Inflammatory macrophage treated with lipopolysaccharide for 4 hours (primary cell): ENCODE data around the gene TET3.
"Not testable (repeated sequence)": the region's sequence is repeated elsewhere in the genome, so short reads cannot be mapped to it uniquely, and the experiment has no call there.

Experiments used
- DNase-seq: peaks from one replicate; pipeline ENCODE4 v3.0.0-alpha.2; 2020

The TET3 gene

DNA sequence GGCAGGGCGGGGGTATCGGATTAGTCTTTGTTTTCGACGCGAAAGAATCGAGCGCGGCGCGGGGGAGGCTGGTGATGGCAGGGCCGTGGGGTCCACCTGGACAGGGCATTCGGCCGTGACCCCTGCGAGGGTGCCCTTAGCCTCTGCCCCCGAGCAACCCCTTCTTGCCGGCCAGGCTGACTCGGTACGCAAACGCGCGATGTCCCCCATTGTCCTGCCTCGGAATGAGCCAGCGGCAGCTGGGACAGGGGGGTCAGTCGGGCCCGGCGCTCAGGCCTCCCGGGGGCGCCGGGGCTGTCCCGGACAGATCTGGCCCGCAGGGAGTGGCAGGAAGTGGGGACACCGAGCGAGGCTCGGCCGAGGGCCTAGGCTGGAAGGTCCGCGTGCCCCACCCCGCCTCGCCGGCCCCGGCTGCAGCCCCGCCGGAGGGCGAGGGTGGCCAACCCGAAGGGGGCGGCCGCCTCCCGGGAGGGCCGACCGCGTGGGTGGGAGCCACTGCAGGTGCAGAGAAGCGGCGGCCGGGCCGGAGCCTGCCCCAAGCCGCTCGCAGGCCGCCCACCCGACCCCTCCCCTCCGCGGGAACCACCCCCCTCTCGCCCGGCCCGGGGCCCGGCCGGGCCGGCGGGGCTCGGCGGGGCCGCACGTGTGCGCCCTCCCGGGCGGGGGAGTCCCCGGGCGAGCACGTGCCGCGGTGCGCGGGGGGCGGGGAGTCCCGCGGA lies at the start of gene TET3:
TSS of gene TET3 (plus strand) at position 708 of the 719 bp plus-strand sequence. CDS start 1,494 bp downstream, outside the sequence.
- DNase-seq, result peak; percentile 55

DNA sequence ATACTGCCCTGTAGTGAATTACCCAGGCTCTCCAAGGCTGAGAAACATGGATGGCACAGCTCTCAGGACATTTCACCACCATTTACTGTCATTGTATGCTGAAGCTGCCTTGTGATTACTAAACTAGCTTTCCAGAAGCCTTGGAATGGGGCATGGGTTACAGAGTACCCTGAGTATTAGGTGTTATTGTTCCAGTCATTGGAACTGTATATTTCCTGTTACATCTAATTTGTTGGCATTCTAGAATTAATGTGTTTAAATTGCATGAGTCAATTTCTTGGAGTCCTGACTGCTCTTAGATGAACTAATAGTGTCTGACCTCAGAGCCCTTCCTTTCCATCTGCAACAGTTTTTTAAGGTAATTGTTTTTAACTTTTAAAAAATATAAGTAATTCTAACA lies 49.1 kb upstream of the TET3 start:
- DNase-seq, result no peak

DNA sequence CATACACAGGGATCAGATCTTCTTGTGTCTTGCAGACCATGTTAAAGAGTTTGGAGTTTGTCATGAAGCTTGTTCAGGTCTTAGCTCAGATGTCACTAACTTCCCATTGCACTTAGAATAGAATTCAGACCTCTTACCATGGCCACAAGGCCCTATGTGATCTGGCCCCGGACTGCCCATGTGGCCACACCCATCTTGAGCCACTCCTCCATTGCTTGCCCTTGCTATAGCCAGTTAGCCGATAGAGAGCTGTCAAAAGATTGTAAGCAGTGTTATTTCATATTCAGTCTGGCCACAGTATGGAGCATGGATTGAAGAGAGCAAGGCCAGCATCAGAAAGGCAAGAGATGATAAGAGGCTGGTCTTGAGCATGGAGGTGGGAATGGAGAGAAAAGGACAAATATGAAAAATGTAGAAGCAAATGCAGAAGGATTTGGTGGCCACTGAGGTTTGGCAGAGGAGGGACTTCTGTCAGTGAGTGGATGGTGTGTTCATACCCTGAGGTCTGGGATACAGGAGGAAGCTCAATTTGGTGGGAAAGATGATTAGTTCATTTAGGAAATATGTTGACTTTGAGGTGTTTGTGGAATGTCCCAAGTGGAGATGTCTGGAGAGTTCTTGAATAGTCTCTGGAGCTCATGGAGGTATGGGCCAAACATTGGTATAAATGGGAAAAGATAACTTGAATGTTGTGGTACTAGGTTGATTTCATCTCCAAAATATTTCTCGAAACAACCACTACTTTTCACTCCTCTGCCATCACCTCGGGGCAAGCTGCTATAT lies 47.4 kb upstream of the TET3 start:
- DNase-seq, result peak; percentile 16

DNA sequence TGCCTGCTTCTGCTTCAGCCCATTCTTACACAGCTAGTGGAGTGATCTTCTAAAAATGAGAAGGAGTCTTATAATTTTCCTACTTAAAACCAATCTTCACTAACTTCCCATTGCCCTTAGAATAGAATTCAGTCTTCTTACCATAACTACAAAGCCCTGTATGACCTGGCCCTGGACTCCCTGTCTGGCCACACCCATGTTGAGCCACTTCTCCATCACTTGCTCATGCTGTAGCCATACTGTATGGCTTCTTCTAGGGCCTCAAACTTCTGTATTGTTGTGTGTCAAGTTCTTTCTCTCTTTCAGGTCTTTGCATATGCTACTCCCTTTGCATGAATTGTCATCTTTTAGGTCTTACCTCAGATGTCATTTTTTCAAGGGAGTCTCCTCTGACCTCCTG lies 46.8 kb upstream of the TET3 start:
- peak; percentile 40 for DNase-seq

DNA sequence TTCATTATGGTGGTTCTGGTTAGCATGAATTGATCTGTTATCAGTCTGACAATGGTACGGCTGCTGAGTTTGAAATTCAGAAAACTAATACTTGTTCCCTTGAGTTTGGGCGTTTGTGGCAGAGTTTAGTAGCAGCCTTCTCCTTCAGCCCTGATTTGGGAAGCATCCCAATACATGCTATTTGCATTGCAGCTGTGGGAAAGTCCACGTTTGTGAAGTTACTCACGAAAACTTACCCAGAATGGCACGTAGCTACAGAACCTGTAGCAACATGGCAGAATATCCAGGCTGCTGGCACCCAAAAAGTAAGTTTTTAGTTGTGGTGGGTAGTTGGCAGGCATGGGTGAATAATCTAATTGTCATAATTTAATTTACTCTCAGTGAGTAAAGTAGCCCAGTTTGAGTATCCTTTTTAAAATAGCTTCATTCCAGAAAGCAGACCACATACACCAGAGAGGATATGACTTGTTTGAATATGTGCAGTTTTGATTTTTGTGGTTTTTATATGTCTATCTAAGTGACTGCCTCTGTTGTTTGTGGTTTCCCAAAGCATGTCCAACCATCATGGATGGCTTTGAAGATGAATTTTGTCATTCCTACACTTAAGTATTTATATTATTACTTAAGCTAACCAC lies 45.9 kb upstream of the TET3 start:
- DNase-seq, result no peak

DNA sequence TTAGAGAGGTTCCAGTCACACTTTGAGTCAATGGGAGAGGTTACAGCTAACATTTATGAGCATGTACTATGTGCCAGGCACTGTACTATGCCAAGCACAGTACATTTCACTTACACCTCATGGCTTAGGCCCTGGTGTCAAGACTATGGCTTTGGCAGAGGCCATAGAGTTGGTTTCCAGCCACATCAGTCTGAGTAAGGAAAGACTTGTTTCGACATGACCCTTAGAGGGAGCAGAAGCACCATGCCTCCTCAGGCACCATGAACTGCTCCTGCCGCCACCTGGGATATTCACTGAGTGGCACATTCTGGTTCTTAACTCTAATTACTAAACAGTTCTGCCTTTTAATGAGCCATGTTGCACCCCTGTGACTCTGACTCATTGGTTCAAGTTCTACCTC lies 45.3 kb upstream of the TET3 start:
- DNase-seq, result peak; percentile 30

DNA sequence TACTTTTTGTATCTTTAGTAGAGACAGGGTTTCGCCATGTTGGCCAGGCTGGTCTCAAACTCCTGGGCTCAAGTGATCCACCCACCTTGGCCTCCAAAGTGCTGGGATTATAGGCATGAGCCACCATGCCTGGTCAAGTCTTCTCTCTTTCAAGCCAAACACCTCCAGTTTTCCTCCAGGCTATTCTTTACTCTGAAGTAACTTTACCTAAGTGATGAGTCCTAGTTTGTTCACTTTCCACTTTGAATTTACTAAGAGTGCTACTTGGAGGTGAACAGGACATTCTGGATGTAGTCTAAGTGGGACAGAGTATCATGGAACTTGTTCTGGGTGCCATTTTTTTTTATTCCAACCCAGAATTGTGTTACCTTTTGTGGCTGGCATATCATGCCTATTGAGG lies 44.6 kb upstream of the TET3 start:
- not testable (repeated sequence) for DNase-seq

DNA sequence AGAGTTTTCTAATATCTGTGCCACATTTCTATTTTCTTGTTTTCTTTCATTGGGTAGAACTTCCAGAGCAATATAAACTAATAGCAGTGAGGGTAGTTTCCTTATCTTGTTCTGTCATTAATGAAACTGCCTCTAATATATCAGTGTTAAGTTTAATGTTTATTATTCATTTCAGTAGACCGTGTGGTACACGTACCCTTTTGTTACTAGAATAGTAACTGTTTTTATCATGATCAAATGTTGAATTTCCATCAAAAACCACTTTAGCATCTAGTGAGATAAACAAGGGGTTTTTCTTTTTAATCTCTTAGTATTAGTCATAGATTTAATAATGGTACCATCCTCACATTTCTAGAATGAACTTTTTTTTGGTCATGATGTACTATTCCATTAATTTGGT lies 42.0 kb upstream of the TET3 start:
- DNase-seq, result no peak

DNA sequence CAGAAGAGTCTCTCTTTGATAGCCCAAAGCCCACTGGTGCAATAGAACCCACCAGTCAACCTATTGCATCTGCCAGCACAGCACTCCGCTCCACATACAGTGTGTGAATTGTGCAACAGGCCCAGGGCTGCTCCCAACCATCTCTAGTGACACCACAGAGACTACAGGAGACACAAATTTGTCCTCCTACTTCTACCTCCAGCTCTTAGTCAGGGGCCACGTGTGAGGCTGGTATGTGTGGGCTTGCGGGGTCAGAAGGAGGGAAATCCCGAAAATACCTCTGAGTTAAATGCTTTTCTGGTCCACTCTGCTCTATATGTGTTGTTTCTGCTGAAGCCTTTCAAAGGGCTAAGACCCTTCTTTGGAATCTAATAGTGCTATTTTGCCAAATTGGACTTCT lies 40.0 kb upstream of the TET3 start:
- DNase-seq, result no peak

DNA sequence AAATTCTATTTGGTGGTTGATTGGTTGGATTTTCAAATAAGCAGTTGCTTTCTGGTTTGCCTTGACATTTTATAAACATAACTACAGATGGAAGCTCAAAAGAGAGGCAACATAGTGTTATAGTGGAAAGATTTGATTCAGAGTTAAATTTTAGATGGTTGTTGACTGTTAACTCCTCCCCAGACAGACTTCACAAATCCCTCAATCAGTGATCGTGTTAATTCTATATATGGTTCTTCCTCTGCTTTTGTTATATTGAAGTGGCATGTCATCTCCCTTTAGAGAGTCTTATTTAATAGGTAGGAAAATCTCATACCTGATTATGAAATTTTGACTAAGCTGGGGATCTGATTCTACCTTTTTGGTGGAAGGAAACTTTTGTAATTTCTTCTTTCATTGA lies 38.5 kb upstream of the TET3 start:
- DNase-seq, result no peak

DNA sequence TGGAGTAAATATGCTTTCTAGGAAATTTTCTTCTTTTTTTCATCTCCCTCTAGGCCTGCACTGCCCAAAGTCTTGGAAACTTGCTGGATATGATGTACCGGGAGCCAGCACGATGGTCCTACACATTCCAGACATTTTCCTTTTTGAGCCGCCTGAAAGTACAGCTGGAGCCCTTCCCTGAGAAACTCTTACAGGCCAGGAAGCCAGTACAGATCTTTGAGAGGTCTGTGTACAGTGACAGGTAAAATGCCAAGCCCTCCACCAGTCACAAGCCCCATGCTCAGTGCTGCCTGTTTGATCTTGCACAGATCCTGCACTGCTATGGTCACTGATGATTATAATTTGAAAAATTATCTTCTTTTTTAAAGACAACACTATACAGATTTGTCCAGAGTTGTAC lies 38.0 kb upstream of the TET3 start:
- DNase-seq, result no peak

DNA sequence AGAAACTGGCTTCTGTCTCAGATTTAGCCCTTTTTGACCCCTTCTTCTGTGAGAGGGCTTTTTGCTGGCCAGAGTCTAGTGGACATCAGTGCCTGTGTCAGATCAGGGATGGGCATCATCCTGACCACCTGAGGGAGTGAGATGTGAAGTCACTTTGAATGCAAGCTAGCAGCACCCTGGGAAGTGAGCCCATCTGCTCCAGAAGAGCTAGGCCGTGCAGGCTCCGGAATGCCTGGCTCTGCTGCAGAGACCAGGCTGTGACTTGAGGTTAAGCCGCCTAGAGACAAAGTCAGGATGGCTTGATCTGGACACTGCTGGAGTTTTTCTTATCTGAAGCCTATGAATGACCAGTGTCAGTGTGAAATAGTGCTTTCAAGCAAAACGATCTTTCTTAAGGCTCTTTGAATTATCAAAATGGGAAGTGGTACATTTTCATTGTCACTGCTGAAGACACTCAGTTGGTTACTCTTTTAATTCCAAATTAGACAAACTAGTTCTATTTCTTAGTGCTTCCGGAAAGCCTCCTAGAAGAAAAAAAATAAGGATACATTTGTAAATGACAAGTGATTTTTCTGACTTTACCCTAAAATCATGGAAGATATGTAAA lies 37.2 kb upstream of the TET3 start:
- DNase-seq, result no peak

DNA sequence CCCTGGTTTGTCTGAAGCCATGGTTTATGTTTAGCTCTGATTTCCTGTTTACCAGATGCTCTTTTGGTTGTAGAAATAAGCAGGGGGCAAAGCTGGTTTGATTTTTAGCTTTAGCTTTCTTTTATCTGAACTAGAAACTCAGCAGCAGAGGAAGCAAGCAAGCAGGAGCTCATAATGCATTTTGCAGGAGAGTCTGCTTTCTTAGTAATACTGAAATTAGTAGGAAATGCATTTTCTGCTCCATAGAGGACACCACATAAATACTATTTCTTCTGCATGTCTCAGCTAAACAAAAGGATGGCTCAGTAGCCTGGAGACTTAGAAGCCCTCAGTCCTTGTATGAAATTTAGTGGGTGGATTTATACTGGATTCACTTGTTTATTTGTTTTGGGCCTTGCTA lies 34.9 kb upstream of the TET3 start:
- DNase-seq, result no peak

DNA sequence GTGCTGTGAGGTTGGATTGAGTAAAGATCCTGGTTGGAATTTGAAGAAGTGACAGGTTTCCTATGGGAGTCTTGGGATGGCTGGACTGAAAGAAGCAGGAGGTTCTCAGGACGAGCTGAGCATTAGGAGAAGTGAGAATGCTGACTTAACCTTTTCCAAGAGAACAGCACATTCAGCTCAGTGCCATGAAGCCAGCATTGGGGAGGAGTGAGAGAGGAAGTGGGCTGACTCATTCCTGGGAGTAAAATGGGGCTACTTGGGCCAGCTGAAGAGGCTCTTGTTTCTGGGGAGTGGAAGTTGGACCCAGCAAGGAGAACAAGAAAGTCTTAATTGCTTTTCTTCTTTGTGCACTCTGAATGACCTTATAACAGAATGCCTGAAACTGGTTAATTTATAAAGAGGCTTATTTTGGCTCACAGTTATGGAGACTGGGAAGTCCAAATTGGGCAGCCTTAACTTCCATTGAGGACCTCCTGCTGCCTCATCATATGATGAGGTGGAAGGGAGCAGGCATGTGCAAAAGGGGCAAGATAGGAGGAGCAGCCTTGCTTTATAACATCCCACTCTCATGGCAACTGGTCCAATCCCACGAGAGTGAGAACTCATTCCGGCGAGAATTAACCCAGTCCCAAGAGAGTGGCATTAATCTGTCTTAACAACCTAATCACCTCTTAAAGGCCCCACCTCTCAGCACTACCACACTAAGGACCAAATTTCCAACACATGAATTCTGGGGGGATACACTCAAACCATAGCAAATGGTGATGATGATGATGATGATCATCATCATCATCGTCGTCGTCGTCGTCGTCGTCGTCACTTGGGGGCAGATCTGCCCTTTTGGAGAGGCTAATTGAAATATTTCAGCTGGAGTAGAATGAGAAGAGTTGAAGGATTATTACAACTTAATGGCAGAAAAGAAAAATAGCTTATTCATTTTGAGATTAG lies 31.9 kb upstream of the TET3 start:
- peak; percentile 91 for DNase-seq

DNA sequence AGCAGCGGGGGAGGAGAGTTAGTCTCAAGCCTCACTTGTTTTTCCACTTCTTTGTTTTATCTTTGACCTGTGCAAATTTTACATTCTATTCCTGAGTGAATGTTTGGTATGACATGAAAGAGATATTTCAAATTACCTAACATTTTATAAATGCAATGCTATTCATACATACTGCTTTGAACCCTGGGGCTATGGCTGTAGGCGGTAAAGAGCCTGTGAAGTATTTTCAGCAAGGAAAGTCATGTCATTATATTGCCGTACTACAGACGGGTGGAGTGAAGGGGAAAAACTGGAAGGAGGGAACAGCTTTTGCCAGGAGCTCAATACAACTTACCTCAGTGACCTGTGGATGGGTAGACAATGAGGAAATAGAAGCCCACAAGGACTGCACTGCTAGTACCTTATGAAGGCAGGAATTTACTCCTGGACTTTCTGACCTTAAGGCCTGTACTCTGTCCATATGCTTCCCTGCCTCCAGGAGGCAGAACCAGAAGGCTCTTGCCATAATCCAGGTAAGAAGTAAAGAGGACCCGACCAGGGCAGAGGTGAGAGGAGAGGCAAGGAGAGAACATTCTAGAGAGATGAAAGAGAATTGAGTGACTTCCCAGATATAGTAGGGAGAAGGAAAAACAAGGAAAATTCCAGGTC lies 28.4 kb upstream of the TET3 start:
- no peak for DNase-seq

DNA sequence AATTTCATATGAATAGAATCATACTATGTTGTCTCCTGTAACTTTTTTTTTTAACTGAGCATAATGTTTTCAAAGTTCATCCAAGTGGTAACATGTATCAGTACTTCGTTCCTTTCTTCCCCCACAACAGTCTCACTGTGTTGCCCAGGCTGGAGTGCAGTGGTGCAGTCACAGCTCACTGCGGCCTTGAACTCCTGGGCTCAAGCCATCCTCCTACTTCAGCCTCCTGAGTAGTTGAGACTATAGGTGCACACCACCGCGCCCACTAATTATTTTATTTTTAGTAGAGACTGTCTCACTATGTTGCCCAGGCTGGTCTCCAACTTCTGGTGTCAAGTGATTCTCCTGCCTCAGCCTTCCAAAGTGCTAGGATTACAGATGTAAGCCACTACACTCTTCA lies 23.4 kb upstream of the TET3 start:
- no peak for DNase-seq

DNA sequence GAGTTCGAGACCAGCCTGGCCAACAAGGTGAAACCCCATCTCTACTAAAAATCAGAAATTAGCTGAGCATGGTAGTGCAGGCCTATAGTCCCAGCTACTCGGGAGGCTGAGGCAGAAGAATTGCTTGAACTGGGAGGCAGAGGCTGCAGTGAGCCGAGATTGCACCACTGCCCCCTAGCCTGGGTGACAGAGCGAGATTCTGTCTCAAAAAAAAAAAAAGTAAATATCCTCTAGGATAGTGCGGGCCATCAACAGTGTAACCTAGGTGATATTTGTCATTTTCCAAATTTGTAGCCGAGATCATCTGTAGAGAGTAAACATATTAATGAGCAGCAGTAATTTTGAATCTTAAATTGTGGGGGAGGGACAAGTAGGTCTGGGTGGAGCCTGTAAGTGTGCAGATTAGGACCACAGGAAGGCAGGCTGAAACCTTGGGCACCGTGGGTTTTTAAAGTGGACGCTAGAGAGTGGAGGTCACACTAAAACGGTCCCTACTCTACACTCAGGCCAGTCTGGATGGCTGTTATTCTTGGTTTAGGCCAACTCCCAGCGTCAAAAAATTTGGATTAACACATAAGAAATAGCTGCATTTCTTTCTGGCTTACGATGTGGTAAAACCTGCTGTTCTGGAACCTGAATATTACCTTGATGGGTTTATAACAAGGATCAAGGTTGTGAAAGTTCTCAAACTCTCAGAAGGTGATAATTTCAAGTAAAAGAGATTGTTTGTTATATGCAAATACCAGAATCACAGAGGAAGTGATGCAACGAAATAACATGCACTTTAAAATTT lies 22.7 kb upstream of the TET3 start:
- no peak for DNase-seq

DNA sequence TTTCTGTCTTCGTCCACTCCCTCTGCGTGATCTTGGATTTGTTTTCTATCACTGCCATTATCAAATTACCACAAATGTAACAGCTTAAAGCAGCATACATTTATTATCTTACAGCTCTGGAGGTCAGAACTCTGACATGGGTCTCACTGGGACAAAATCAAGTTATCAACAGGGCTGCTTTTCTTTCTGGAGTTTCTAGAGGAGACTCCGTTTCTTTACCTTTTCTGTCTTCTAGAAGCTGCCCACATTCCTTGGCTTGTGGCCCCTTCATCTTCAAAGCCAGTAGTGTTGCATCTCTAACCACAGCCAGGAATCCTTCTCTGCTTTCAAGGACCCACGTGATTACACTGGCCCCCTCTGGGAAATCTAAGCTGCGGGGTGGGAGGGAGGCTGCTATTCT lies 21.9 kb upstream of the TET3 start:
- DNase-seq, result no peak

DNA sequence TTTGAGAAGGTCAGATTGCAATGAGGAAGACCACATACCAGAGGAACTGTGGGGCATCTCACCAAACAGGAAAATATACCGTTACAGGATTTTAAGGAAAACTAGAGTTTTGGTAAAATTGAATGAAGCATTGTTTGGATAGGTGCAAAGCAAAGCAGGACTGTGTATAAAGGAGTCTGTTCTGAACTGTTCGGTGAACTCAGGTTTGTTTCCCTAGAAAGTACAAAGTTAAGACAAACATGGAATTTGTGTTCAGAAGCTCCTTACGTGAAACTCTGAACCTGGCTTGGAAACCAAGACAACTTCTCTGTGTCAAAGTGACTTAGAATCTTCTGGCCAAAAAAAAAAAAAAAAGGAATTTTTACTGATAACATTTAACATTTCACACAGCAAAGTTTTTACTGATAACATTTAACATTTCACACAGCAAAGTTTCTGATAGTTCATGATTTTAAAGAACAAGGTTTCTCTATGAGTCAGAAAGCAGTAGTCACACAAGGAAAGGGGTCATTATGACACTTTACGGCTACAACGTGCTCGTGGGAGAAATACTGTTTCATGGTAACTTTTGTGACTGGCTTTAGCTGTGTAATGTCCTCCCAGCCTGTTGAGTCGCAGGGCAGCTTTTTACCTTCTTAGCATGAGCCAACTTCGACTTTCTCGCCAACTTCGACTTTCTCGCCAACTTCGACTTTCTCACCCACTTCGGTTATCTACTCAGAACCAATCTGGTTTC lies 21.2 kb upstream of the TET3 start:
- peak; percentile 64 for DNase-seq

DNA sequence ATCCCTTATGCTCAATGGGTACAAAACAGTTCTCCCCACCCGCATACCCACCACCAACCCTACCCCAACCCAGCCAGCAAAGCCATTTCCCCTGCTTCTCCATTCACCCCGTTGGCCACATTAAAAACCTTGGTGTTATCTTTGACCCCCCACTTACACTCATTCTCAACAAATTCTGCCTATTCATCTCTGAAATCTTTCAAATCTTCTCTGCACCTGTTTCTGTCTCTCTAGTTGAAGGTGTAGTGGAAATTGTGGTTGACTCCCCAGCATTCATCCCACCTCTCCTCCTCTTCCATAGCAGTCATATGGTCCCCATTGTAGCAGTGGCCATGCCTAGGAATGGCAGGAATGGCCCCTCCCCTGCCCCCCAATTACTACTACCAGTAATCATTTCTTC lies 20.5 kb upstream of the TET3 start:
- no peak for DNase-seq
